Measurements from ENCODE around the gene RBP3.

- no peak for TF ChIP-seq CTCF (IDR thresholded peaks at IDR 0.05; ENCODE audit: extremely low read depth in 1 of 2, insufficient read depth in 1 of 2, low read depth in 1 of 2, low read length in 2 of 2)
- no peak for TF ChIP-seq POLR2A (IDR thresholded peaks at IDR 0.05; ENCODE audit: low read depth, low read length)
- no peak for TF ChIP-seq MAX (IDR thresholded peaks at IDR 0.05; ENCODE audit: insufficient read depth, insufficient read length)
Observed at GRCh38 chr10:47356708-47357107, 8.5 kb downstream of the RBP3 start.

Data from endothelial cell of umbilical vein (primary cell).